ENCODE measurements around the gene ROBO1.
A peak's percentile ranks its signal among the peaks of the same experiment; 100 is the strongest.
"Not testable (repeated sequence)": the region's sequence is repeated elsewhere in the genome, so short reads cannot be mapped to it uniquely, and the experiment has no call there.

The ROBO1 gene

GRCh38 chr3:79341961-79342360 lies 425.8 kb downstream of the ROBO1 start:
- ChIA-PET POLR2A (ENCODE audit: low non-redundant PET) (no interaction called here), CTCF (no interaction called here)
- no peak for DNase-seq (ENCODE audit: low spot score)
- no peak for TF ChIP-seq CTCF (conservative IDR thresholded peaks at IDR 0.05; ENCODE audit: low read depth)
- no peak overlapping the region for H3K27ac ChIP-seq

GRCh38 chr3:79339846-79340245 lies 428.0 kb downstream of the ROBO1 start:
- H3K27ac ChIP-seq, result no peak overlapping the region
- no peak for TF ChIP-seq CTCF (conservative IDR thresholded peaks at IDR 0.05; ENCODE audit: low read depth)
- ChIA-PET POLR2A (ENCODE audit: low non-redundant PET) (no interaction called here), CTCF (no interaction called here)
- DNase-seq (ENCODE audit: low spot score), result no peak

GRCh38 chr3:79337798-79338197 lies 430.0 kb downstream of the ROBO1 start:
- no peak for DNase-seq (ENCODE audit: low spot score)
- TF ChIP-seq CTCF (conservative IDR thresholded peaks at IDR 0.05; ENCODE audit: low read depth), result no peak
- H3K27ac ChIP-seq, result no peak overlapping the region
- CTCF ChIA-PET, result no interaction called here
- POLR2A ChIA-PET (ENCODE audit: low non-redundant PET), result no interaction called here

- ChIA-PET CTCF (no interaction called here), POLR2A (ENCODE audit: low non-redundant PET) (no interaction called here)
- no peak overlapping the region for H3K27ac ChIP-seq
- peak; percentile 1 for DNase-seq (ENCODE audit: low spot score)
- TF ChIP-seq CTCF (conservative IDR thresholded peaks at IDR 0.05; ENCODE audit: low read depth), result no peak
Observed at GRCh38 chr3:79329154-79329553, 438.6 kb downstream of the ROBO1 start.

- POLR2A ChIA-PET (ENCODE audit: low non-redundant PET), result no interaction called here
- H3K27ac ChIP-seq, result no peak overlapping the region
Observed at GRCh38 chr3:79326642-79327041, 441.2 kb downstream of the ROBO1 start.

GRCh38 chr3:79325833-79326383 lies 441.9 kb downstream of the ROBO1 start:
- DNase-seq (ENCODE audit: low spot score); H3K27ac ChIP-seq; CTCF ChIA-PET; POLR2A ChIA-PET (ENCODE audit: low non-redundant PET): not testable (repeated sequence)

More at GRCh38 chr3:79326642-79327041, 441.2 kb downstream of the ROBO1 start:
- CTCF ChIA-PET, result no interaction called here
- TF ChIP-seq CTCF (conservative IDR thresholded peaks at IDR 0.05; ENCODE audit: low read depth), result no peak
- no peak for DNase-seq (ENCODE audit: low spot score)

- TF ChIP-seq CTCF (conservative IDR thresholded peaks at IDR 0.05; ENCODE audit: low read depth), result no peak
- no peak overlapping the region for H3K27ac ChIP-seq
- CTCF ChIA-PET, result interaction anchor here (0.7 kb wide), 1 partner anchor 982 kb away, joined by 4 read pairs; no protein-coding TSS in a partner anchor
- DNase-seq (ENCODE audit: low spot score), result no peak
- POLR2A ChIA-PET (ENCODE audit: low non-redundant PET), result no interaction called here
Observed at GRCh38 chr3:79317551-79318518, 450.0 kb downstream of the ROBO1 start.

Measured in RWPE1 (cell line).